ENCODE data around the gene RABGEF1.
A peak's percentile ranks its signal among the peaks of the same experiment; 100 is the strongest.
"Not testable (repeated sequence)": the region's sequence is repeated elsewhere in the genome, so short reads cannot be mapped to it uniquely, and the experiment has no call there.

RABGEF1 gene

GRCh38 chr7:66740302-66740979 lies at the start of gene RABGEF1:
Gene RABGEF1 (plus strand): TSS chr7:66740733. CDS start chr7:66771900, 31,167 bp downstream.
- DNase-seq (ENCODE audit: low read depth), result peak; percentile 97

DNA sequence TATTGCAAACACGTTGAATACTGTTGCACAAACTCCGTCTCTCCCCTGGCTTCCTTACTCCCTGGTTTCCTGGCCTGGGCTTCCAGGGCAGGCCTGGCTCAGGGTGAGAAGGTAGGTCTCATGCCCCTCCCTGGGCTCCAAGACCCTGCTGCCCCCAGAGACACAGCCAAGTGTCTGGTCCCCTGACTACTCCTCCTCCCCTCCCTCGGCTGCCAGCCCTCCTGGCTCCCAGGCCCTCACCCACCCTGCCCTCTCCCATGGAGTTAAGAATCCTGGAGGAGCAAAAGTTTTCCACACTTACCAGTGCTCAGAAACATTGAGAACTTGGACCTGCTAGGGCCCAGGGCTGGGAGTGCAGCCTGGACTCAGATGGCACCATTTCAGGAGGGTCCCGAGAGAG lies 47.2 kb upstream of the RABGEF1 start:
- DNase-seq (ENCODE audit: low read depth), result no peak

GRCh38 chr7:66694286-66694685 lies 46.2 kb upstream of the RABGEF1 start:
- no peak for DNase-seq (ENCODE audit: low read depth)

DNA sequence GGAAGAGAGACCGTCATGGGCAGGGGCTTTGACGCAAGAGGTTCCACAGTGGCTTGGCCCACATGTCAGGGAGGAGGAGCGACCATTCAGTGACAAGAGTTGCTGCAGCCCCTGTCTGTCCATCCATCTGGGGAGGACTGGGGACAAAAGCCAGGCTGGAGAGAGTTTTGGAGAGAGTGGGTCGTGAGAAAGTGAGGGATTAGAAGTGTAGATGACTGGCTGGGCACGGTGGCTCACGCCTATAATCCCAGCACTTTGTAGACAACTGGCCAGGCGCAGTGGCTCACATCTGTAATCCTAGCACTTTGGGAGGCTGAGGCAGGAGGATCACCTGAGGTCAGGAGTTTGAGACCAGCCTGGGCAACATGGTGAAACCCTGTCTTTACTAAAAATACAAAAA lies 45.1 kb upstream of the RABGEF1 start:
- not testable (repeated sequence) for DNase-seq (ENCODE audit: low read depth)

DNA sequence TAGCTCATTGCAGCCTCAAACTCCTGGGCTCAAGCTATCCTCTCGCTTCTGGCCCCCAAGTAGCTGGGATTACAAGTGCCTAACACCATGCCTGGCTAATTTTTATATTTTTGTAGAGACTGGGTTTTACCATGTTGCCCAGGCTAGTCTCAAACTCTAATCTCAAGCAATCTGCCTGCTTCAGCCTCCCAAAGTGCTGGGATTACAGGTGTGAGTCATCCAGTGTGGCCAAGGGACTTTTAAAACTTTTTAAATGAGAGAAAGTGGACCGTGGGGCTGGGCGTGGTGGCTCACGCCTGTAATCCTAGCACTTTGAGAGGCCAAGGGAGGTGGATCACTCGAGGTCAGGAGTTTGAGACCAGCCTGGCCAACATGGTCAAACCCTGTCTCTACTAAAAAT lies 44.4 kb upstream of the RABGEF1 start:
- not testable (repeated sequence) for DNase-seq (ENCODE audit: low read depth)

DNA sequence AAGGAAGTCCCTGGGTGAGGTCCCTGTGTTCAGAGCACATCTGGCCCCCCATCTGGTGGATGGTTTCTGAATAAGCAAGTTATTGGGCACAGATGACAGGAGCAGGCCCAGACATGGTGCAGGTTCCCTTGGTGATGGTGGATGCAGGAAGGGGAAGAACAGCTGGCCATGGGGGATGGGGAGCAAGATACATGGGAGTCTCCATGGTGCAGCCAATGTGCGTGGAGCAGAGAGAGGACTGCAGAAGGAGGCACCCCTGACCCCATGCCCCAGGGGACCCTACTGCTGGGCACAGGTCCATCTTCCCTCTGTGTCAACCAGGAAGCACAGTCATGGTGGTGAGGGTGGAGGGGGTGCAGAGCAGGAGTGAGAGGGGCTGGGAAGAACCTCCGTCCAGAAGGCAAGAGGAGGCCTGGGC lies 43.8 kb upstream of the RABGEF1 start:
- no peak for DNase-seq (ENCODE audit: low read depth)

DNA sequence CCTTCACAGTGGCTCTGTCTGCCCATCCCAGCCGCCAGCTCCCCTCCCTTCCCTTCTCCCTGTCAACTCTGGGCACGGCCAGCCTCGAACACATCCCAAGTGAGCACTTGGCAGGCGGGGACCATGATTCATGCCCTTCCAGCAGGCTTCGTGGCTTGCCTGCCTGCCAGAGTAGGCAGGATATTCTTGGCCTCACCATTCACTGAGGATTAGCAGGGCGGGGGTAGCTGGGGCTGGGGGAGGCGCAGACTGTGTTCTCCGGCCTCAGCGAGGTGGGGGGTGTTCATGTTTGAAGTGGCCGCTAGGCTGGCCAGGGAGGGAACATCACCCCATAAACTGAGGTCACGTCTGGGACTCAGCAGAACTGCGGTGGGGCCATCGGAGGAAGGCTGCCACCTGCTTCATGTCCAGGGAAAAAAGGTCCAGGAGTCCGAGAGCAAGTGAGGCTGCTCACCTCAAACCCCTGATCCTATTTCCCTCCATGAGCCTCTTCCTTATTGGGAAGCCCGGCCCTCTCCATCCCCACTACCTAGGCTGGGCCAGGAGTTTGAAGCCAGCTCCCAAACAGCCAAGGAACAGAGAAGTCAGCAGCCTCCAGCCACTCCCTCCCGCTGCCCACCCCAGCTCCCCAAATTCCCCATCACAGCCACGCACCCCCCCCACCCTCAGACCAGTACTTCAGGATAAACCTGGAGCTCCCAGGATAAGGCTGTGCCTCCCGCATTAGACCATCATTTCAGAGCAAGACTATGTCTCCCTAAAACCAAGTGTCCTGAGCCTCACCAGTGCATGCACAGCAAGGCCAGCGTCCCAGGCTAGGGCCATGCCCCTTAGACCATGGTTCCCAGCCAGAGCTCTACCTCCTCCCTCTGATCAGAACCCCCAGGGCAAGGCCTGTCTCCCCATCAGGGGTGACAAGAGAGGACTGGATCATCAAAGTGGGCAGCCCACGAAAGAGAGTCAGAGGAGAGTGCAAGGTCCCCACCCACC lies 42.8 kb upstream of the RABGEF1 start:
- no peak for DNase-seq (ENCODE audit: low read depth)

DNA sequence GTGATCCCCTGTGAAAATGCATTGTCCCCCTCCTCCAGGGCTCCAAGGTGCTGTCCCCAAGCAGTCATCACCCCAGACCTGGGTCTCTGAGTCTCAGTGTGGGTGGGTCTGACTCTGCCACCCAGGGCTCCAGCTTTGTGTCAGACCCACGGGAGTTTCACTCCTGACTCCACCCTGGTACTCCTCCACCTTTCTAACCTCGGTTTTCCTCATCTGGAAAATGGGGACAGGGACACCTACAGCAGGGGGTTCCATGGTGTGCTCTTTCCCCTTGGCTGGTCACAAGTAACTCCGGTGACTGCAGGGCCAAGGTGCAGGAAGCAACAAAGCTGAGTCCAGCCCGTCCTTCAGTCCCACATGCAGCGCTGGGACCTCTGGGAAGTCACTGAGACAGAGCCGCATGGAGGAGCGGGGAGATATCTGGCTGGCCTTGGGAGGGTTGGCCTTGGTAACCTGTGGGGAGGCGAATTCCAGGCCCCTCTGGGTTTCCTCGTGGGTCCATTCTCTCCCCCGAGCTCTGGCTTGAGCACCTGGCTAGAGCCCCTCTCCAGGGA lies 41.8 kb upstream of the RABGEF1 start:
- DNase-seq (ENCODE audit: low read depth), result no peak

DNA sequence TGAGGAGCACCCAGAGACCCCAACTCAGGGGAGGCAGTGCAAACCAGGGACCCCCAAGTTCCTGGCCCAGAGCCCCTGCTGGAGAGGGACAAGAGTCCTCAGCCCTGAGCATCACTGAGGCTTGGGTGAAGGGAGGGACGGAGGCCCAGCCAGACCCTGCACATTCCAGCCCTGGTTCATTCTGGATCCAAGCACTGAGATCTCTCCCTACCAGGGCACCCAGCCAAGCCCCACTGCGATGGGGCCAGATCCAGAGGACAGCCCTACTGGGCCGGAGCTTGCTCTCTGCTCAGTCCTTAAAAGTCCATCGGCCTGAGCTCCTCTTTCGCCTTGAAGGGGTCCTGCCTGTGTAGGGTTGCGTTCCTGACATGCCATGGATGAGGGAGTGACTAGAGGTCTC lies 40.5 kb upstream of the RABGEF1 start:
- DNase-seq (ENCODE audit: low read depth), result no peak

- no peak for DNase-seq (ENCODE audit: low read depth)
These were observed 39.9 kb upstream of the RABGEF1 start for GRCh38 chr7:66700633-66701131.

DNA sequence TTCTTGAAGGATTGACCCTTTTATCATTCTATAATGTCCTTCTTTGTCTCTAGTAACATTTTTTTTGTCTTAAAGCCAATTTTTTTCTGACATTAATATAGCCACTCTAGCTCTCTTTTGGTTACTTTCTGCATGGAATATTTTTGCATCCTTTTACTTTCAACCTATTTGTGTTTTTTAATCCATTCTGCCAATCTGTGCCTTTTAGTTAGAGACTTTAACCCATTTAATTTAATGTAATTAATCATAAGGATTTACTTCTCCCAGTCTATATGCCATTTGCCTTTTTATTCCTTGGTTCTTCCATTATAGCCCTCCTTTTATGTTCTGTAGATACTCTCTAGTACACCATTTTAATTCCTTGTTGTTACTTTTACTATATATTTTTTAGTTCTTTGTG lies 32.7 kb upstream of the RABGEF1 start:
- no peak for DNase-seq (ENCODE audit: low read depth)

GRCh38 chr7:66710752-66711151 lies 29.8 kb upstream of the RABGEF1 start:
- not testable (repeated sequence) for DNase-seq (ENCODE audit: low read depth)

DNA sequence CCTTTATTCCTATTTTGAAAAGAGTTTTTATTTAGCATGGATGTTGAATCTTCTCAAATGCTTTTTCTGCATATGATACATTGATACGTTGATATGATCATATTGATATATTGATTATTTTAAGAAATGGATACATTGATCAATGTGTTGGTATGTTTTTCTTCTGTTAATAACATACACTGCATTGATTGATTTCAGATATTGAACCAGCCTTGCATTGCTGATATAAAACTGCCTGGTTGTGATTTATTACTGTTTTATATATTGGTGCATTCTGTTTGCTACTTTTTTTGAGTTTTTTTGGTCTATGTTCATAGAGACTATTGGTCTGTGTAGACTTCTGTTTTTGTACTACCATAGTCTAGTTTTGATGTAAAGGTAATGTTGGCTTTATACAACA lies 26.8 kb upstream of the RABGEF1 start:
- DNase-seq (ENCODE audit: low read depth), result no peak

- not testable (repeated sequence) for DNase-seq (ENCODE audit: low read depth)
These were observed 23.9 kb upstream of the RABGEF1 start for GRCh38 chr7:66716634-66717033.

DNA sequence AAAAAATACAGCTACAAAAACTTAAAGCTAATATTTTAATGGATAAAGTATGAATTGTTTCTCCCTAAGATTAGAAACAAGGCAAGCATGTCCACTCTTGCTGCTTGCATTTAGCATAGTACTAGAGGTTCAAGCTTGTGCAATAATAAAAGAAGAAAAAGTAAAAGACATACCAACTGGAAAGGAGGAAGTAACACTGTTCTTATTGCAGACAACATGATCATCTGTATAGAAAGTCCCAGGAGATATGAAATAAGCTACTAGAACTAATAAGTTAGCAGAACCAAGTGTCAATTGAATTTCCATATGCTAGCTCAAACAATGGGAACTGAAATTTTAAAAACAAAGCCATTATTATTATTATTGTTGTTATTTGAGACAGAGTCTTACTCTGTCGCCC lies 20.0 kb upstream of the RABGEF1 start:
- no peak for DNase-seq (ENCODE audit: low read depth)

DNA sequence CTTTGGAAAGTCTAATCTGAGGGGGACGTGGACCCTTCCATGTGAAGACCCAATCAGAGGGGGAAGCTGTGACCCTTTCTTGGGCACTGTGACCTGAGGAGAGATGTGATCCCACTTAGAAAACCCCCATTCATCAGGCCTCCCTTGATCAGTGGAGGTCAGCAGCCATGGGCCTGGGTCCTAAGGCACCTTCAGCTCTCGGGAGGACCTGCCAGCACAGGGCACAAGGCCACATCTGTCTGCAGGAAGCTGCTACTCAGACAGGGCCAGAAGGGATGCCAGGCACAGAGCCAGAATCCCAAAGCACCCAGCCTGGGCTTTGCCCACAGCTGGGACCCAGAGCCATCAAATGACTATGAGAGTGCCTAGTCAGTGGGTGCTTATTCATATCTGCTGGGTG lies 14.7 kb upstream of the RABGEF1 start:
- no peak for DNase-seq (ENCODE audit: low read depth)

DNA sequence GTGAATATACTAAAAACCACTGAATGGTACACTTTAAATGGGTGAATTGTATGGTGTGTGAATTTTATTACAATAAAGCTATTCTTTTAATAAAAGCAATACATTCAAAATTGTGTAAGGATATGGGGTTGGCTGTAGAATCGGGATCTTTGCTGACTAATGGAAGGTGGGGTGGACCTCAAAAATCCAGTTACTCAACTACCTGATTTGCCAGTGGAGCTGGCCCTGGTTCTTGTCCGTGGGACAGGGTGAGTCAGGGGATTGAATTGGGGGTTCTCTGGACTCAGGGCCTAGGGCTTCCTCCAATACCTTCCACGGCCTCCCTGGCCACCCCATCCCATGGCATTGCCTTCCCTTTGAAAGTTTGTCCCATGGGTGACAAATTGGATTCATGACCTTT lies 13.5 kb upstream of the RABGEF1 start:
- DNase-seq (ENCODE audit: low read depth), result no peak

- no peak for DNase-seq (ENCODE audit: low read depth)
These were observed 12.0 kb upstream of the RABGEF1 start for GRCh38 chr7:66728571-66728970.

GRCh38 chr7:66729274-66729673 lies 11.3 kb upstream of the RABGEF1 start:
- no peak for DNase-seq (ENCODE audit: low read depth)

GRCh38 chr7:66731986-66732385 lies 8.5 kb upstream of the RABGEF1 start:
- no peak for DNase-seq (ENCODE audit: low read depth)

- DNase-seq (ENCODE audit: low read depth), result no peak
These were observed 8.1 kb upstream of the RABGEF1 start for GRCh38 chr7:66732439-66732838.

DNA sequence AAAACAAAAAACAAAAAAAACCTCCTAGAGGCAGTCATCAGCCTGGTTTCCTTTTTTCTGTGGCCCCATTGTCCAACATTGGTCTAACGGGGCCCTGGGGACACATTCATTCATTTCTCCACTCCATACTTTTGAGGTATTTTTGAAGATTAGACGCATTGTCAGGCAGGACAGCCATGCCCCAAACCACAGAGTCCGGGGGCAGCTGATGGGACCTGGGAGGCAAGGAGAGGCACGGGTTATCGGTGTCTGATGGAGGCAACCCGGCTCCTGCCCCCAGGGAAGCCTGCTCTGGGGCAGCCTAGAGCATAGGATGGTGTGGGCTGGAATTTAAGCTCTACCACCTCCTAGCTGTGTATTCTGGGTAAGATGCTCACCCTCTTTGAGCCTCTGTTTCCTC lies 6.5 kb upstream of the RABGEF1 start:
- no peak for DNase-seq (ENCODE audit: low read depth)

DNA sequence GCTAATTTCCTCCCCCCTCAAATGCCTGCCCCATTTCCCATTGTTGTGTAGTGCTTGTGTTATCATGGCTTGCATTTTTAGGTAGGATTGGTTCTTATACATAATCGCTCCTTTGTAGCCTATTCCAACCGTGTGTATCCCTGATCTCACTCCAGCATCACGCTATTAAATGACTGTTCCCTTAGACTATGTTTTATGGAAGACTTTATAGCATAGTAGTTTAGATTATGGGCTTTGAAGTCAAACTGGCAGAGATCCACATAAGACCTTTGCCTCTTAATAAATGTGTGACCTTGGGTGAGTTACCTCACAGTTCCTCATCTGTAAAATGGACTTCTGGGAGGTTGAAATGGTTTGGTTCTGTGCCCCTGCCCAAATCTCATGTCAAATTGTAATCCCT lies 5.4 kb upstream of the RABGEF1 start:
- DNase-seq (ENCODE audit: low read depth), result no peak
